HG03342 (cell line): ENCODE results near the gene PGBD5.

ENCODE experiments used
- ATAC-seq: cut with Tn5 transposase; IDR thresholded peaks from one replicate; pipeline ENCODE4 v1.9.1; 2021; ENCODE audit warnings: mild to moderate bottlenecking, moderate library complexity; ENCODE audit not compliant: unreplicated experiment

Gene PGBD5

GRCh38 chr1:230309646-230310177 lies 116.4 kb downstream of the PGBD5 start:
- no peak for ATAC-seq

DNA sequence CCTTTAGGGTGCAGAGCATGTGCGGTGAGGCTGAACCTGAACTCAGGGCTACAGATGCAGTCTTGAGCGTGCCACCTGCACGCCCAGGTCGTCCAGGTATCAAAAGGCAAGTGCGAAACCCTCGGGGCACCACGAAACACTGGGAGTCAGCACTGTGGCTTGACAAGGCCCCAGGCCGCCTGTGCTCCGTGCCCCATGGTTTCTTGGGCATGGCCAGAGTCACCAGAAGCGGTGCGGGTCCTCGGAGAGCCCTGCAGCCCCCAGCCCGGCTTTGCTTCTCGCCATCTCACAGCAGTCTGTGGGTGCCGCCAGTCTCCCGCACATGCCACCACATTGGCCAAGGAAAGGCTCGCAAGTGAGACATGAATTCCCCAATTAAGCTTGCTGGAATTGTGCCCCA lies 117.3 kb downstream of the PGBD5 start:
- ATAC-seq, result no peak

DNA sequence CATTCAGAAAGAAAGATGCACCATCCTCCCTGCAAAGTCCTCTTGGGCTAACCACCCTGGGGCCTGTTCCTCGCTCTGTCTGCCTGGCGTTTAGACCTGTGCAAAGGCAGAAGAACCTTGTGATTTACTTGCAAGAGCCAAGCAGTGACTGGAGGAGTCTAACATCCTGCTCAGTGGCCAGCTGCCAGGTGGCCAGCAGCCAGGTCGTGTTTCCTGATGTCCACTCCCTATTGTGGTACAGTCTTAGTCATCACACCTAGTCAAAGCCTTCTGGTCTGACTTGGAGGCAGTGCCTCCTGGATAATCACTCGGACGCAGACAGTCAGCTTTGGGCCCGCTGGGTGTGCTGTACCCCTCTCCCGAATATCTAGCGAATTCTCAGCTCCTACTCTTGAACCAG lies 118.1 kb downstream of the PGBD5 start:
- no peak for ATAC-seq

DNA sequence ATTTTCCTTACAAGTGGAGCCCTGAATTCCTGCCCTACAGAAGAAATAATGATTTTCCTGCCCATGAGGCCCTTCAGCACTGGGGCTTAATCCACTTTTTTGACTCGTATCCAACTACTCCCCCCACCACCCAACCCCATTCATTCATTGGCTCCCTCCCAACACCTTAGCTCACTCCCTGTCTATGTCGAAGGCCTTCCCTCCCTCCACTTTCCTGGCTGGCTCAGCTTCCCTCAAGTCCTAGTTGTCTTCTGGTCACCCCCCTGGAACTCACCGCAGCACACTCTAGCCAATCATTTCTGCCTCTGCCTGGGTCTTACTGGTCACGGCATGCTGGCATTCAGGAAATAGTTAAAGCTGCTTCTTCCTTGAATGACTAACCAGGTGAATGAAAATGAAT lies 118.9 kb downstream of the PGBD5 start:
- ATAC-seq, result no peak

- ATAC-seq, result peak; percentile 70
Measured at GRCh38 chr1:230306169-230306568, 120.0 kb downstream of the PGBD5 start.

DNA sequence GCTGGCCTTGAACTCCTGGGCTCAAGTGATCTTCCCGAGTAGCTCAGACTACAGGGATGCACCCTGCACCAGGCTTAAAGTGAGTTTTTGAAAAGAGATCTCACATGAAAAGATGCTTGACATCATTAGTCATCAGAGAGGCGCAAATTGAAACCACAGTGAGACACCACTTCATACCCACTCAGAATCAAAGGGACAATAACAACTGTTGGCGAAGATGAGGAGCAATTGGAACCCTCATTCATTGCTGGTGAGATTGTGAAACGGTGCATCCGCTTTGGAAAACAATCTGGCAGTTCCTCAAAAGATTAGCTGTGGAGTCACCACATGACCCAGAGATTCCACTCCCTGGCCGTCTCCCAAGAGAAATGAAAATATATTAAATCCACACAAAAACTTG lies 122.3 kb downstream of the PGBD5 start:
- no peak for ATAC-seq

GRCh38 chr1:230303069-230303468 lies 123.1 kb downstream of the PGBD5 start:
- ATAC-seq, result no peak

GRCh38 chr1:230301822-230302221 lies 124.3 kb downstream of the PGBD5 start:
- no peak for ATAC-seq

DNA sequence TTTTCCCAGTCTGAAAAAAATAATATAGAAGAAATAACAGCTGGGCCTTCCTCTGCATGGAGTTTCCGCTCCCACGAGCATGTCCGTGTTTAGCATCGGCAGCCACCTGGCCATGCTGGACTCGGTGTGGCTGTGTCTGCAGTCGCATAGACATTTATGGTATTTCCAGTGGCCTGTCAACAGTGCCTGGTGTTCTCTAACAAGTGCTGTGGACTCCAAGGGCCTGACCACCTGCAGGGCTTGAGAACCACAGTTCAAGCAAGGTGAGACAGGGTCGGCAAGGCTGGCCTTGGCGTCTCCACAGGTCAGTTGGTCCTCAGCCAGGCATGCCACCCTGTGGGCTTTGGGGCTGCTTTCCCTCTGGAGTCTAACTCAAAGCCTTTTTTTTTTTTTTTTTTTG lies 124.8 kb downstream of the PGBD5 start:
- ATAC-seq, result no peak

DNA sequence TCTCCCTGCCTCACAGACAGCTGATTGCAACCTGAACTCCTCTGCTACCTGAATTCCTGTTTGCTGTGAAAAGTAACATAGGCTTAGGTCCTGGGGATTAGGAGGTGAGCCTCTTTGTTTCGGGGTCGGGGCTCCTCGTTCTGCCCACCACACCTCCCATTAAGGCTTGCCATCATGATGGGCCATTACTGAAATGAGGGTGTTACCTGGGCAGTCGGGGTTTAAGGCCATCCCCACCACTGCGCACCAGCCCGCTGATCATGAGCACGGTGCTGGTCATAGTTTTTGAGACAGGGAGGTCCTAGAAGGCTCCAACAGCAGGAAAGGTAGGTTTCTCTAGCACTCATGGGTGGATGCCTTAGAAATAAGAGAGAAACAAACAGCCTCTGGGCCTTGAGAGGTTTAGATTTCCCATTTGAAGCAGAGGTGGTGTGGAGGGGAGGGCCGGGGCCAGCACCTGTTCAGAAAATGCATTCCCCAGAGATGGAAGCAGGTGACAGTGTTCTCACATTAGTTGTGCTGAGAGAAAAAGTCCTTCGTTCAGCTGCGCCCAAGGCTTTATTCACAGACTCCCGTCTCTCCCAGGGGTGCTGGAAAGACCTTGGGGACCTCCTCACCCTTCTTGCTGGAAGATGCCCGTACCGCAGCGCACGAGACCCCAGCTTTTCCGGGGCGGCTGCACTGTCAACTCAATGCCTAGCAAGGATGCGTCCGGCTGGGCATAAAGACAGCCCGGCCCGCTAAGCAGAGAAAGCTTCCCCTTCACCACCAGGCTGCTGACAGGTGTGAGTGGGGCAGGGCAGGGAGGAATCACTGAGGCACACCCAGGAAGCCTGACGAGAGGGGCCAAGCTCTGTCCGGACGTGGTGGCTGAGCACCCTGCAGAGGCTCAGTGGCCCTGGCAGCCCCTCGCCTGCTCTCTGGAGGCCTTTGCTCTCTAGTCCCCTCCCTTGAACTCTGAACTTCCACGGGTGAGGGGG lies 125.5 kb downstream of the PGBD5 start:
- ATAC-seq, result no peak

GRCh38 chr1:230299191-230300006 lies 126.7 kb downstream of the PGBD5 start:
- ATAC-seq, result no peak

GRCh38 chr1:230295367-230295766 lies 130.8 kb downstream of the PGBD5 start:
- no peak for ATAC-seq

DNA sequence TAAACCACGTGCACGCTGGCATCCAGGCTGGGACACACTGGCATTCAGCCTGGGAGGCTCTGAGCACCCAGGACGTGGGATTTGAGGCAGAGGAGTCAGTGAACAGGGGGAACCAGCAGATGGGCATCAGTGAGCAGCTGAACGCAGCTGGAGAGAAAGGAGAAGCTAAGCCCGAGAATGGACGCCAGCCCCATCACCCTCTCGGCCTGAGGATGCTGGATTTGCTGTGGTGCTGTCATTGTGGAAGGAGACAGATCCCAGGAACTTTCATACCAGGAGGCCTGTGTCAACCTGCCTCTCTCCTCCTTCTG lies 132.8 kb downstream of the PGBD5 start:
- no peak for ATAC-seq

DNA sequence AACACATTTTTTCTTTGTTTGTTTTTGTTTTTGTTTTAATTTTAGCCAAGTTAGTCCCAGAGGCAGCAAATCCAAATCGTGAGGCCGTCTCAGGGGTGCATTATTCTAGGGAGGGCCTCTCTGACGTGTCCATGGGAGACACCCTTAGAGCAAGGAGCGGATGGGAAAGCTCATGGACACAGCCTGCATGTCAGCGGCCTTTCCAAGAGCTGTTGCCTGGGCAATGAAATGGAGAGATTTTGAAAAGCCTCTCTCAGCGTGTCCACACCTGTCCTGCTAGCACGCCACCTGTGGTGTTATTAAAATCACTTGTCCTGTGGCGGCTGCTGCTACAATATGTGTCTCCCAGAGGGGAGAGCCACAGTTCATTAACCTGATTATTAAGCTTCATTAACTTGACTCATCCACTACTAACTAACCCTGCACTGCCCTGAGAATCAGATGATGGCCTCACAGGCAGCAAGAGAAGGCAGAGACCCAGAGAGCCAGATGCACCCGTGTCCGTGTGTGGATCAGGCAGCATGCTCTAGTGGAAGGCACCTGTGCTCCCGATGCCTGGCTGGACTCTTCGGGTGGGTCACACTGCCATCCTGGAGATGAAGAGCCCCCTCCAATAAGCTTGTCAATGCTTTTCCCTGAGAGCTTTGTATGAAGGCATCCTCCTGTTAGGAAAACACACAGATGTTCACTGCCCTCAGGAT lies 133.3 kb downstream of the PGBD5 start:
- ATAC-seq, result no peak

- ATAC-seq, result no peak
Measured at GRCh38 chr1:230291731-230292620, 134.2 kb downstream of the PGBD5 start.

DNA sequence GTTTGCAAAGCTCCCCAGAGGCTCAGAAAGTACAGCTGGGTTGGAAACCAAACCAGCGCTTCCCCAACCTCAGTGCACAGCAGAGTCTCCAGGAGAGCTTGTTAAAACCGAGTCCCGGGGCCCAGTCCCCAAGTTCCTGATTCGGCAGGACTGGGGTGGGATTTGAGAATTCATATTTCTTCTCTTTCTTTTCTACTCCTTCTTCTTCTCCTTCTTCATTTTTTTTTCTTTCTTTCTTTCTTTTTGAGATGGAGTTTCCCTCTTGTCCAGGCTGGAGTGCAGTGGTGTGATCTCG lies 136.8 kb downstream of the PGBD5 start:
- no peak for ATAC-seq

DNA sequence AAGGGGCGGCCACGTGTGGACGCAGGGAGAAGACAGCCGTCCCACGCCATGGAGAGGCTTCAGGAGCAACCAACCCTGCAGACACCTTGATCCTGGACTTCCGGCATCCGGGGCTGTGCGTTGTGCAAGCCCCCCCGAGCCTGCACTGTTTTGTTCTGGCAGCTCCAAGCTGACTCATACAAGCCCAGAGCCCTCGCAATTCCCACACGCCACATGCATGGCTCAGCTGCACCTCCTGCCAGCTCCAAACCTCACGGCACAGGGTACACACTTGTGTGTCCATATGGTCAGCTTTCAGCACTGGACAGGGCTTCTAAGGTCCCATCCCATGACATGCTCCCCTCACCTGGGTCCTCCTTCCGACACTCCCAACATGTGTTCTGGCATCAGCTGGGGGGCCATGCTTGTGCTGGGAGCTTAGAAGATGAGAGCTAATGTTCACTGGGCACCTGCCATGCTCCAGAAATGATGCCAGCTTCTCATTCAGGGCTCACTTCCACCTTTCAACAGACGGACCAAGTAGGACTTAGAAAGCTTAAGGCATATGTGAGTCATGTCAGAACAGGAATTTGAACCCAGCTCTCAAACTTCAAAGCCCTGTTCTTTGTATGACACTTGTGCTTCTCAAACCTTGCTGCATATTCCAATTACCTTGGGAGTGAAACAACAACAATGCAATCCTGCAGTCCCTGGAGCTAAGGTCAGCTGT lies 137.3 kb downstream of the PGBD5 start:
- ATAC-seq, result no peak

DNA sequence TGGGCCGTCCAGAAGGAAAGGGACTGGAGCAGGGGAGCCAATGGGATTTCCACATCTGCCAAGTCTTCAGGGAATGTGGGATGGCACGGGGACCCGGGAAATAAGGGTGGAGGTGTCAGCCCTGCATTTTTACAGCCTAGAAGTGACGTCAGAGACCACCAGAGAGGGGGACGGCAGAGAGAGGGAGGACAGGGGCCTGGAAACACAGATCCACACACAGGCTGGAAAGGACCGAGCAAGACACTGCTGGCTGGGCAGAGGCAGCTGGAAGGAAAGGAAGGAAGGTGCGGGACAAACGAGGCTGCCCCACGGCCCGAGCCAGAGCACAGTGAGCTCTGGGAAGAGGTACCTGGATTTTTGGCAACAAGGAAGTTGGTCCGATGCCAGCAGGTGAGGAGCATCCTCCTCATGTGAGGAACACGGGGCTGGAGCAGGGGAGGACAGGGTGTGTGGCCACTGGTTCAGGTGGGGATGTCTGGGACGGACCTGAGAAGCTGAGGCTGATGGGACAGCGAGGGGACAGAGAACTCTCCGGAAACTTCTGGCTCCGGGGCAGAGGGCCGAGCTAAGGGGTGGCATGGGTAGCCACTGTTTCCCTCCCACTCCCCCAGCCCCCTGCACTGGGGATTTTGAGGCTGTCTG lies 138.3 kb downstream of the PGBD5 start:
- no peak for ATAC-seq

- ATAC-seq, result no peak
Measured at GRCh38 chr1:230286890-230287269, 139.3 kb downstream of the PGBD5 start.
